GM21515 (cell line): ENCODE results near the gene CIB1.
"Not testable (repeated sequence)": the region's sequence is repeated elsewhere in the genome, so short reads cannot be mapped to it uniquely, and the experiment has no call there.

ENCODE experiments used
- ATAC-seq: cut with Tn5 transposase; IDR thresholded peaks from one replicate; pipeline ENCODE4 v1.9.1; 2021; ENCODE audit not compliant: unreplicated experiment

Gene CIB1

DNA sequence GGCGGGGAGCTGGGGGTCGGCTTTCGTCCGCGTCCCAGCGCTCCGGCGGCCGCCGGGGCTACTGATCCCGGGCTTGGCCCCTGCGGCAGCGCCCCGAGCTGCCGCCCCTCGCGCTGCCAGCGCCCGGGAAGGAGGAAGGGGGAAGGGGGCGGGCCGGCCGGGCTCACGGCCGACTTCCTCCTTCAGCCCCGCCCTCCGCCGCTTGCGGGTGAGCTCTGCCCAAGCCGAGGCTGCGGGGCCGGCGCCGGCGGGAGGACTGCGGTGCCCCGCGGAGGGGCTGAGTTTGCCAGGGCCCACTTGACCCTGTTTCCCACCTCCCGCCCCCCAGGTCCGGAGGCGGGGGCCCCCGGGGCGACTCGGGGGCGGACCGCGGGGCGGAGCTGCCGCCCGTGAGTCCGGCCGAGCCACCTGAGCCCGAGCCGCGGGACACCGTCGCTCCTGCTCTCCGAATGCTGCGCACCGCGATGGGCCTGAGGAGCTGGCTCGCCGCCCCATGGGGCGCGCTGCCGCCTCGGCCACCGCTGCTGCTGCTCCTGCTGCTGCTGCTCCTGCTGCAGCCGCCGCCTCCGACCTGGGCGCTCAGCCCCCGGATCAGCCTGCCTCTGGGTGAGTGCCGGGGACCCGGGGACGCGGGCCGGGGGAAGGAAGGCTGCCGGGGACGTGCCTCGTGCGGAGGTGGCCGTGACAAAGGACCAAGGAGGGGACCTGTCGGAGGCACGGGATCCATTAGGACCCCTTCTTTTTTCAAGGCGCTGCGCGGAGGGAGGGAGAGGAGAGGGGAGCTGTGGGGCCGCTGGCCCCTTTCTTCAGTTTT is 32.4 kb downstream of the CIB1 start, which contains the start of gene SEMA4B:
TSS of gene SEMA4B (plus strand) at position 201 of the 814 bp plus-strand sequence. CDS start at position 450, 249 bp downstream.
- peak; percentile 82 for ATAC-seq

- ATAC-seq: peak; percentile 14
Measured at GRCh38 chr15:90200534-90201129, 33.1 kb downstream of the CIB1 start.

DNA sequence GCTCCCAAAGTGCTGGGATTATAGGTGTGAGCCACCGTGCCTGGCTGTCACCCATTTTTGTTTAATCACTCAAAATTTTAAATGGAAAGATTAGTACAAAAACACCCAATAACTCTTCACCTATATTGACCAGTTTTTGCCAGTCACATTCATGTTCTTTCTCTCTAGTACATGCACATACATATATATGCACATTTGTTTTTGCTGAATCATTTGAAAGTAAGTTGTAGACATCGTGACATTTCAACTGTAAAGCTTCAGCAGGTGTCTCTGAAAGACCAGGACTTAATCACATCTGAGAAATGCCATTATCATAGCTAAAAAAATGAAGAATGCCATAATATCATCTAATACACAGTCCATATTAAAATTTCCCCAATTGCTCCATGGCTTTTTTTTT is 39.1 kb downstream of the CIB1 start:
- no peak for ATAC-seq

DNA sequence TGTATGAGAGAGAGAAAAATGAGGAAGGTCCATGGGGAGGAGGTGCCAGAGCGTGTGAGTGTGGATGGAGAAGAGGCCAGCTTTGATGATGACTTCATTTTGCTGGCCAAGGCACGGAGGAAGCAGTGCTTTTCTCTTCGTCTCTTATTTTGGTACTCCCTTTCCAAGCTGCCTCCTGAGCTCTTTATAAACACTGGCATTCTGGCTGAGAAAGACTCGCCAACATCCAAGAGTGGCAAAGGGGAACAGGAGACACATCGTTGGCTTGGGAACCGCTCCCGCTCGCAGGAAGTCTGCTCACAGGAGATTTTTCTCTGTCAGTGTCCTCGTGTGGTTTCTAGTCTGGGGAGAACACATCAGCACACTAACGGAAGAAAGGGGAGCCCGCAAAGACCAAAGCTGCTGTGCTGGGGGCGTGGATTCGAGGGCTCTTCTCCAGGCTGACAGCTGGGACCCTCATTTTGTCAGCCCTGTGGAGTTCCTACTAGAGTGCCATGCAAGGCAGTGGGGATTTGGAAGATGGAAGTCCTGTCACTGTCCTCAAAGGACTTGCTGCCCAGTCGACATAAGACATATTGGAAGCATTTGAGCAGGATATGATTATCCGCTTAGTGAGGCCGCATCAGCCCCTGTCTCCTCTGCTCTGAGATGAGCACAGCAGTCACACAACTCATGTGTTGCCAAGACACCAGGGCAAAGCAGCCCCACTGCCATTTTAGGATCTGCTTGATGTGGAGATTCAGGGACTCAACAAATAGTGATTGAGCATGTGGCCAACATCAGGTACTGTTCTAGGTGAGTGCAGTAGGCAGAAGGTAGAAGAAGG is 40.6 kb downstream of the CIB1 start:
- ATAC-seq: no peak

DNA sequence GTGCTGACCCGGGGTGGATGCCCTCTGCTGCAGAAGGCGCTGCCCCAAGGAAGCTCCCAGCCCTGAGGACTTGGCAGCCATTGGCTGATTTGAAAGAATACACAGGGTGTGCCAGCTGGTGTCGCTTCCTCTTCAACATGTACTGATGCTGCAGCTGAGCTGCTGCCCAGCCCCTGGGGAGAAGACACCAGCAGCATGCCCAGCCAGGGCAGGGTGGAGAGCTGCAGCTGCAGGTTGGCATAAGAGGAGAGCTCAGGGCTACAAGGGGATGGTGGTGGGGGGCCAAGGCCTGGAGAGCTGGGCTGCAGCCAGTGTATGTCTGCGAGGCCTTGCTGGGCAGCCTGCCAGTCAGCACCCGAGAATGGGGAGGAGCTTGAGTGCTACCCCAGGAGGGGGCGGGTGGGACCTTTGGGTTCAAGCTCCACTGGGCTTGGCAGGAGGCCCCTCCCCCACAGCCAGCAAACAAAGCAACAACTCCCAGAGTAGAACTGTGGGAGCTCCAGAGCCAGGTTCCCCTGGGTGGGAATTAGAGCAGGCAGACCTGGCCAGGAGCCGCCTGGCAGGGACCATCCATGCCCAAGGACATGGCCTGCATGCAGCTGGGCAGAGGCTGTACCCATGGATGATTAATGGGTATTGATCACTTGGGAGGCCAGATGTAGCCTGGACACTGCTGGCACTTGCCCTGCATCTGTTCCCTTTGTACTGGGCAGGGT is 41.8 kb downstream of the CIB1 start:
- ATAC-seq: no peak

GRCh38 chr15:90191344-90191687 is 42.4 kb downstream of the CIB1 start:
- ATAC-seq: no peak

DNA sequence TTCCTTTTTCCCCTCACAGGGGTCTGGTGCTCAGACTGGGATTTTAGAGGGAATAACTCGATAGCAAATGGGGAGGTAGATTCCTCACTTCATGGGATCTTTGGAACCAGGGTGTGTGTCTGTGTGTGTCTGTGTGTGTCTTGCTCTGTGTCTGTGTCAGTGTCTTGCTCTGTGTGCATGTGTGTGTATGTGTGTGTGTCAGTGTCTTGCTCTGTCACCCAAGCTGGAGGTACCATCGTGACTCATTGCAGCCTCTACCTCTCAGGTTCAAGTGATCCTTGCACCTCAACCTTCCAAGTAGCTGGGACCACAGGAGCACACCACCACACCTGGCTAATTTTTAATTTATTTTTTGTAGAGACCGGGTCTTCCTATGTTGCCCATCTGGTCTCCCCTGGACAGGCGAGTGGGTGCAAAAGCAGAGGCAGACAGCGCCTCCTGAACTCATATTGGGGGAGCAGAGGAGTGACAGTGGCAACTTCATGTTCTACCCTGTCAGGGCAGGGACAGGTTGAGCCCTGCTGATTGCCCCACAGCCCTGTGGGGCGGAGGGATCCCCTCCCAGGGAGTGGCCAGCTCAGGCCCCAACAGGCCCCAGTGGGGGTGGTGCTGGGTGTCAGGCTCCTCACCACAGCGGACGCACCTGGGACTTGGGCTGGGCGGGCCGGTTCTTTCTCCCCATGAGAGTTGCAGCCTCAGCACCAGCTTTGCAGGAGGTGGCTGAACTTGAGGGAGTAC is 43.0 kb downstream of the CIB1 start:
- peak; percentile 71 for ATAC-seq

- no peak for ATAC-seq
Measured at GRCh38 chr15:90189781-90190467, 43.8 kb downstream of the CIB1 start.

DNA sequence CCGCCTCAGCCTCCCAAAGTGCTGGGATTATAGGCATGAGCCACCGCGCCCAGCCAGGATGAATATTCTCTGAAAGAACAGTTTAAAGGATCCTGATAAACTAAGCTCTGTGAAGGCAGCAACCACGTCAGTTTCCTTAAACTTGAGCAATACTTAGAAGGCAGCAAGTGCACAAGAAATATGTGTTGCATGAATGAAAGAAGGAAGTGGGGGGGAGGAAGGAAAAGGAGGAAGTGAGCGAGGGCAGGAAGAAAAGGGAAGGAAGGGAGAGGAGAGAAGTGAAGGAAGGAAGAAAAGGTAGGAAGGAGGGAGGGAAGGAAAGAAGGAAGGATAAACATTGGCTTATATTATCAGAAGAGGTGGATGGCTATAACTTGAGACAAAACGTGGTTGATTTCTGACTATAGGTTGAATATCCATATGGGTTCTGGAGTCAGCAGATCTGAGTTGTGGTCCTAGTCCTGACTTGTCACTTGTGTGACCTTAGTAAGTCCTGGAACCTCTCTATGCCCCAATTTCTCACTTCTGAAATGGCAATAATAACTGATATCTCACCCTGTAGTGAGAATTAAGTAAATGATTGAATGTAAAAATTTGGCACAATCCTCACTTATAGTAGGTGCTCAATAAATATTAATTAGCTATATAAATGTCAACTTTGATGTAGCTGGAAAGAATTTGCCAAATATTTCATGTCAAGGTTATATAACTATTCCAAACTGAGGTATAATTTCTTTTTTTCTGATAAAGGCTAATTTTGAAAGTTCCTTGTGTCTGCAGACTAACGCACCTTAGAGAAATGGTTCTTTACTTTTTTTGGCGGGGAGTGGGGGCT is 44.6 kb downstream of the CIB1 start:
- no peak for ATAC-seq

- not testable (repeated sequence) for ATAC-seq
Measured at GRCh38 chr15:90188065-90188464, 45.7 kb downstream of the CIB1 start.

GRCh38 chr15:90187257-90187868 is 46.4 kb downstream of the CIB1 start:
- ATAC-seq: no peak

DNA sequence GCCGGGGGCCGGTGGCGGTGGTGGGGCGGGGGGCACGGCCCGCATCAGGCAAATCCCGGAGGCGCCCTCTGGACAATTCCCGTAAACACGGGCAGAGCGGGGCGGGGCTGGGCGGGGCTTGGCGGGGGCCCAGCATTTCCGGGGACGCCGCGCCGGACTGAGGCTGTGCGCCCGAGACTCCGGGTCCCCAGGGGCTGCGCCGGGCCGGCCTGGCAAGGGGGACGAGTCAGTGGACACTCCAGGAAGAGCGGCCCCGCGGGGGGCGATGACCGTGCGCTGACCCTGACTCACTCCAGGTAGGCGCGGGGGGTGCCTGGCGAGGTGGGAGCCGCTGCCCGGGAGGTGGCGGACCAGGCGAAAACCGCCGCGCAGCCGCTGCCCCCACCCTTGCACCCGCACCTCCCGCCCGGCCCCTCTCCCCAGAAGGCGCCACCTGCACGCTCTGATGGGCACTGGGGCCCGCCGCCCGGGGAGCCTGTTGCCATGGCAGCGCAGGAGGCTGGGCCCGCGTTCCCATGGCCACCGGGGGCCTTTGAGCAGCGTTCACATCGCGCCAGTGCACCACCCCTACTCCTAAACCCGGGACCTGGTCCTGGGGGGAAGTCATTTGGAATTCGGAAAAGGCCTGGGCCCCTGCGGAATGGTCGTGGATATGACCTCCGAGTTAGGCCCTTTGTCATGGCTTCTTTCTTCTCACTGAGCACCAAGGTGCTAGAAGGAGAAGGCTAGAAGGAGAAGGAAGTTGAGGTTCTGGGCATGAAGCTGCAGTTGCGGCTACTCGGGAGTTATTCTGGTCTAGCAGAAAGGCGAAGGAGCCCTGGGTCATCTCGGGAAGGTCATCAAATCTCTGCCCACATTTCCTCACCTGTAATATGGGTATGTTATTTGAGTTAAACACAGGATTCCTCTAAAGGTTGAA is 48.7 kb downstream of the CIB1 start:
- ATAC-seq: peak; percentile 75

DNA sequence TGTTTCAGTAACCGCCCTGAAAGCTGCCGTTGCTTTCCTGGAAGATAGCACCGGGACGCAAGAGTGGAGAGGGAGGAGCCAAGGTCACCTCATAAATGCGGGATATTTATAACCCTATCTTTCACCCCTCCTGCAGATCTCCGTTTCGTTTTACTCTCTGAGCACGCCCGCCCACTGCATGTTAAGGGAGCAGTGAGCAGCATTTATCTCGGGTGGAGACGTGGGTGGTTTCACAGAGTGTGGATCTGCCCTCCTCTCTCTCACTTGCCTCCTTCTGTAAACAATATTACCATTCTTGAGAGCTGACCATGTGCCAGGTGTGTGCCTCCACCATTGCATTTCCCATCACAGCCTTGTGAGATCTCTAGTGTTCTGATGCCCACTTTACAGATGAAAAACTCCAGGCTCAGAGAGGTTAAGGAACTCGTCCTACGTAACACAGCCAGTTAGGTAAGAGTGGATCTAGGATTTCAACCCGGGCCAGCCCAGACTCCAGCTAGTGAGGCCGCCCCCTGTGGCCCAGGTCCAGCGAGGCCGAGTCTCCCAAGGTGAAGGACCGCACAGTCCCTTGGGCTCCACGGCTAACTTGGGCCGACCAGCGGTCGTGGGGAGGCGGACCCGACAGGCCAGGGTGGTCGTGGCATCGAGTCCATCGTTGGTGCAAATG is 49.5 kb downstream of the CIB1 start:
- ATAC-seq: peak; percentile 56

DNA sequence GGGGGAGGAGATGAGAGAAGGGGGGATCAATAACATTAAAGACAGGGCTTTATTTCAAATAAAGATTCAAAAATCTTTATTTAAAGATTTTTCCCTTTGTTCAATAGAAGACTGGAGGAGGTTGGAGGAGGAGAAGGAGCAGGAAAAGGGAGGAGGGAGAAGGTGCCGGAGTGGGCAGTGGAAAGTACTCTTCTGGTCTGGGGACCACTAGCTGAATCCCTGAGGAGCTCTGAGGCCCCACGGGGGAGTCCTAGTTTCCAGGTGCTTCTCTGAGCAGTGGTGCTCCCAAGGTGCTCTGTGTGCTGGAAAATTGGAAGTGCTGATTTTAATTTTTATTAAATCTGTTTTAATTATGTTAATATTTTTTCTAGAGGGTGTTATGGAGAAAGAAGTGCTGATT is 52.0 kb downstream of the CIB1 start:
- no peak for ATAC-seq
